ENCODE data around the gene DNAJB11. TPM values are rescaled to one million over a fixed set of nuclear protein-coding genes. Genes with fewer than 3 reads are reported as not detected.
"Not testable (repeated sequence)": the region's sequence is repeated elsewhere in the genome, so short reads cannot be mapped to it uniquely, and the experiment has no call there.

Gene DNAJB11
- total RNA-seq, result 23.6 TPM
- long read RNA-seq, transcript DNAJB11-201 (10 exons, 1,688 nt), result major isoform, 47 of 50 reads
- long read RNA-seq, partial matches to known transcripts, result 0 of 50 reads
- long read RNA-seq, other reads (novel, unspliced or antisense), result 3 of 50 reads

DNA sequence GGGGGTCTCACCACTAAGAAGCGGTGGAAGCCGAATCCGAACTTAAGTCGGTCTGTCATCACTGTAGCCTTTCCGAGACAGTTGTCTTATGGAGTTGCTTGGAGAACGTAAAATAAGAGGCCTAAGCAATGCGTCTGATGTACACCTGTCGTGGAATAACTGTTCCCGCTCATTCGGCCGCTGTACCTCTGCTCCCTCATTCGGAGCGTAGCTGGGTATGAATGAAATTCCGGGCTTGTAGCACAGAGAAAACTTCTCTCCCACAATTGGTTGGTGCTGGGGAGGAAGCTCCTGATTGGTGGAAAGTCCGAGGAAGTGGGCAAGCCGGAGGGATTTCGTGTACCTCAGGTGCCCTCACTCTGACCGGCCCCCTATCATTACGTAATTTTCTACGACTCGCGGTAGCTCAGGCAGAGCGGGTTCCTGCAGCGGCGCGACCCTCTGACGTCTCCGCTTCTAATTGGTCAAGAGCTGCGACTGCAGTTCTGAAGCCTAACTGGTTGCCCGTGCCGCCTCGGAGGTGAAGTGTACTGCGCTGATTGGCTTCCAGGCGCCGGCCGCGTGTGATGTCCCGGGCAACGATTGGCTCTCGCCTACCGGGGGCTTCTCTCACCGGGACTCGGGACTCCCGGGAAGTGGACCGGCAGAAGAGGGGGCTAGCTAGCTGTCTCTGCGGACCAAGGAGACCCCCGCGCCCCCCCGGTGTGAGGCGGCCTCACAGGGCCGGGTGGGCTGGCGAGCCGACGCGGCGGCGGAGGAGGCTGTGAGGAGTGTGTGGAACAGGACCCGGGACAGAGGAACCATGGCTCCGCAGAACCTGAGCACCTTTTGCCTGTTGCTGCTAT lies at the start of gene DNAJB11:
TSS of gene DNAJB11 (plus strand) at position 625 of the 845 bp plus-strand sequence. CDS start at position 803, 178 bp downstream.
- intact Hi-C loops (cut with micrococcal nuclease), result no loop called here

GRCh38 chr3:186520957-186521842 lies 49.3 kb upstream of the DNAJB11 start:
- DNase-seq, result no peak
- ATAC-seq, result no peak
- intact Hi-C loops (cut with micrococcal nuclease), result no loop called here

More for the DNA sequence above, at the start of gene DNAJB11:
- ATAC-seq, result peak; percentile 91
- peak; percentile 98 for DNase-seq

DNA sequence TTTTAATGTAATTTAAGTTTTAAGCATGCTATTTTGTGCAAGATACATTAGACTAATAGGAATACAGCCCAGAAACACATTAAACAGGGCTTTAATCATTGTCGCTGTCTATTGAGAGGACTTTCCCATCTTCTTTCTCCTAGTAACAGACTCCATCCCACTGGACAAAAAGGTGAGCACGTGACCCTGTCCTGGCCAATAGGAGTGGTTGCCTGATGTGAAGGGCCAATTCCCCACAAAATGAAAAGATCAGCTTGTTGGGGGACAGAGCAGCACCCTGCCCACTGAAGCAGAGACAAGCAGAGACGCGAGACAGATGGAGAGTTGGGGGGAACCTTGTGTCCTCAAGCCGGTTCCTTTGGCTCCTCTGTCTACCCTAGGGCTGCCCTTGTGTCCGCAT lies 47.5 kb upstream of the DNAJB11 start:
- DNase-seq, result no peak
- intact Hi-C loops (cut with micrococcal nuclease), result no loop called here
- no peak for ATAC-seq

- ATAC-seq (no peak), DNase-seq (no peak)
- intact Hi-C loops (cut with micrococcal nuclease), result no loop called here
These were observed 47.1 kb upstream of the DNAJB11 start for GRCh38 chr3:186523434-186523833.

DNA sequence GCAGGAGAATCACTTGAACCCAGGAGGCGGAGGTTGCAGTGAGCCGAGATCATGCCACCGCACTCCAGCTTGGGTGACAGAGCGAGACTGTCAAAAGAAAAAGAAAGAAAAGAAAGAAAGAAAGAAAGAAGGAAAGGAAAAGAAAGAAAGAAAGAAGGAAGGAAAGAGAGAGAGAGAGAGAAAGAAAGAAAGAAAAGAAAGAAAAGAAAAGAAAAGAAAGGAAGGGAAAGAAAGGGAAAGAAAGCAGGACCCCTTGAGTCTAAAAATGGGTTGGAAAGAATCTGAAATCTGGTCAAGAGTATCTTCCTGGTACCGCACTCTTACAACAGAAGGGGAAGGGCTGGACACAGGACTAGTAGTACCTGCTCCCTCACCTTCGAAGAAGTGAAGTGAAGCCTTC lies 45.9 kb upstream of the DNAJB11 start:
- no peak for ATAC-seq
- DNase-seq, result no peak
- intact Hi-C loops (cut with micrococcal nuclease), result no loop called here

DNA sequence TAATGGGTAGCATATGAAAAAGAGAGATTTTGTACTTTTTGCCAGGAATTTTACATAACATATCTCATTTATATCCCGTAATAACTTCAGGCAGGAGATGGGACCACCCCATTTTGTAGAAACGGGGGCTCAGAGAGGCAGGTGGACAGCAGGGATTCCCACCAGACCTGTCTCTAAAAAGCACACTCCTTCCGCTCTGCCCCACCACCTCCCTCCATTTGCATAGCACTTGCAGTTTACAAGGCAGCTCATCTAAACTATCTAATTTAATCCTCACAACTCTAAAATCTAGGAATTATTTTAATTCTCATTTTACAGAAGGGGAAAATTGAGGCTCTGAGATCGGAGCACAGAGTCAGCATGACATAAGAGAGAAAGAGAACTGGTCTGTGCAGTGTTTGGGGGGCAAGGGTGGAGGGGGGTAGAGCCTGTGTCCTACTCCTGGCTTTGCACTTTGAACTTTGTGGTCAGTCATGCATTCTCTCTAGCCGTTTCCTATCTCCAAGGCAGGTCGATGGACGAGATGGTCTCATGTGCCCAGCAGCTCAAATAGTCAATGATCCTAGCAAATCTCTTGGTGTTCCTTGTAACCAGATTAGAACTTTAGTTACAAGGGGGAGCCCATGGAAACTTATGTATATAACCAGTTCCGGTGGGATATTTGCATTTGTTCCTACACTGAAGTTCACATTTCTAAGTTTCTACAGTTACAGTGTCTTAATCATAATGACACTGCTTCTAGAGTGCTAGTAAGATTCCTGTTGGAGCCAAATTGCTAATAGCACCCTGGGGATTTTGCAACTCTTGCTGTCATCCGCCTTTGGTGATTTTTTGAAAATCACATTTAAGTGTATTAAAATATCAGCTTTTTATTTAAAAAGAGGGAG lies 44.9 kb upstream of the DNAJB11 start:
- intact Hi-C loops (cut with micrococcal nuclease), result no loop called here
- ATAC-seq, result no peak
- no peak for DNase-seq

DNA sequence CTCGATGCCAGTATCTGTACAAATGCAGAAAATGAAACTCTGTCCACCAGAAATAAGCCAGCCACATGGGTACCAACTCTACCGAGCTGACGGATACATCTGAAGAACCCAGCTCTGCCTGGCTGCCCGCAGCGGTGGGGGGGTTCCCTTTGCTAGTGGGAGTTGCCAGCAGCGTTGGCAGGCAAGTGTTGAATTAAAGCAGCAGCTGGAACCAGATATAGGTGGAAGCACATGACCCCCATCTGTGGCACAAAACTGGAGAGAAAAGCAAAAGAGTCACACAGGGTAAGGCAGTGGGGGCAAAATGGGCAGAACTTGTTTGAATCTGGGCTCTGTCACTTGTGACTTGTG lies 44.3 kb upstream of the DNAJB11 start:
- no peak for DNase-seq
- intact Hi-C loops (cut with micrococcal nuclease), result no loop called here
- ATAC-seq, result no peak

DNA sequence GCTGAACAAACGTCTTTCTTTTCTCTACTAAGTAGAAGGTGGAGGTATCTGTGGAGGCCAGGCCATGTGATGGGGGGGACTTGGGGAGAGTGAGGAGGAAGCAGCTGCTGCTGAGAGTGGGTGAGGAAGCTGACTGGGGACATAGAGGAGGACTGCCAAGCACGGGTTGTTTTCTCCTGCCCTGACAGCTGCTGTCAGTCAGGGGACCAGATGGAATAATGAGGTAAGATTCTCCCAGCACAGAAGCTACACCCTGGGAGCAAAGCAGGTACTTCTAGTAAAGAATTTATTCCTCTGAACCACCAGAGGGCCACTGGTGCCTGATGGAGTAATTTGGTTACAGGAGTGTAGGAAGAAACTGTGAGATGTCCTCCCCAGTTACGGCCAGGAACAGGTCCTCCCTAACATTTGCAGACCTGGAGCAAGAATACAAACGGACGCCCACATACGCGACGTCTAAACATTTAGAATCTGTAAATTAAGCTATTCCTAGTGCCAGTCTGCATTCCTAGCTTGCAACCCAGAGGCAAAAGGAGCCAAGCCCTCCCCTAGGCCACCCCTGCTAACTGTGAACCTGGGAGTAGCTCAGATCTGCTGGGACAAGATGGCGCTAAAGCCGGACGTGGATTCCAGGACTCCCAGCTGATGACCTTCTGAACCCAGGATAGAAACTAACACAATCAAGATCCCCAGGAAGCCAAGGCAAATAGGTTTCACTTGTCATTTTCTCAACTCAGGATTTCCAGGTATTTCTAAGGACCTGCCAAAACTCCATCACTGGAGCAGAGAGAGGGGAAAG lies 41.1 kb upstream of the DNAJB11 start:
- ATAC-seq, result no peak
- intact Hi-C loops (cut with micrococcal nuclease), result no loop called here
- DNase-seq, result no peak

- ATAC-seq (no peak), DNase-seq (no peak)
- intact Hi-C loops (cut with micrococcal nuclease), result no loop called here
These were observed 40.1 kb upstream of the DNAJB11 start for GRCh38 chr3:186530415-186530814.

DNA sequence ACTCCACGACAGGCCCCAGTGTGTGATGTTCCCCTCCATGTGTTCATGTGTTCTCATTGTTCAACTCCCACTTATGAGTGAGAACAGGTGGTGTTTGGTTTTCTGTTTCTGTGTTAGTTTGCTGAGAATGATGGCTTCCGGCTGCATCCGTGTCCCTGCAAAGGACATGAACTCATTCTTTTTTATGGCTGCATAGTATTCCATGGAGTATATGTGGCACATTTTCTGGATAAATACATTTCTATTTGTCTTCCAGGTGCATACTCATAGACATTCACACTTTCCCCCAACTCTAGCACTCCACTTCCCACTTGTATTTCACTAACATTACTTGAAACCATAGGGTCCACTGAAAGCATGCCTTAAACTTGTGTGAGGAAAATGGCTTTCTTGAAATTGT lies 38.8 kb upstream of the DNAJB11 start:
- ATAC-seq; intact Hi-C loops (cut with micrococcal nuclease); DNase-seq: not testable (repeated sequence)

DNA sequence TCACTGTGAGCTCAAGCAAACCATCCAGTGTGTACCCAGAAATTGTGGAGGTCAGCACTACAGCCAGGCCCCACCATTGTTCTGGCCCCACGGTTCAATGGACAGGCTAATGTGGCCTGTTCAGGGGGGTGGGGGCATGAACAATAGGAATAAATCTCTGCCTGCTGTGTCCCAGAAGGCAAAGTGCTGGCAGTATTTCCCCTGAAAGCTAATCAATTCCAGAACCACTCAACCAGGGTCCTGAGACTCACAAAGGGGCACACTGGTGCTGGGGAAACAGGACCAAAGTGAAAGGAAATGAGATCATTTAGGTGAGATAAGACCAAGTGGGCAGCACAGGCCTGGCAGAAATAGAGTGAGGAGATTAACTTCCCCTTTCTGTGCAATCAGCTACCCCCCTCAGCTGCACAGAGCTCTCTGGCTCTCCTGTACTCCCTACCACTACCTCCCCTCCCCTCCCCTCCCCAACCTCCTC lies 37.9 kb upstream of the DNAJB11 start:
- no peak for DNase-seq
- intact Hi-C loops (cut with micrococcal nuclease), result no loop called here

DNA sequence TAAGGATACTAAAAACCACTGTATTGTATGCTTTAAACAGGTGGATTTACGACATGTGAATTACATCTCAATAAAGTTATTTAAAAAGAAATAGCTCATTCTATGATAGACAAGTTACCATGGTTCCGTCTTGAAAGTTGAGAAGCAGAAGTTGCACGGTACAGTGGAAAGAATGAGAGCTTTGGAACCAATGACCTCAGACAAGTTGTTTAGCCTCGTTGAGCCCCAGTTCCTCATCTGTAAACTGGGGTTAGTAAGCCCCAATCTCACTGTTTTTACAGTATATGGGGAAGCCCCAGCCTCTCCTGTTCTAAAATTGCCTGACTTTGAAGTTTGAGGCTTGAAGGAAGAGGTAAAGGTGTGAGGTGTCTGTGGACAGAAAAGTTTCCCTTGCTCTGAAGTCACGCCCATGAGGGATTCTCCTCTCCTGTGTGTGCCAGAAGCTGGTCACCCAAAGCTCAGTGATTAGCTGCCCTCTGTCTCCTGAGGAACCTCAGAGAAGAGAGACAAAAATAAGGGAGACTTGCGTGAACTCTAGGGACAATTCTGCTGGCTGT lies 36.3 kb upstream of the DNAJB11 start:
- intact Hi-C loops (cut with micrococcal nuclease), result no loop called here
- ATAC-seq, result peak; percentile 52
- no peak for DNase-seq

More for the DNA sequence above, 37.9 kb upstream of the DNAJB11 start:
- ATAC-seq, result no peak

DNA sequence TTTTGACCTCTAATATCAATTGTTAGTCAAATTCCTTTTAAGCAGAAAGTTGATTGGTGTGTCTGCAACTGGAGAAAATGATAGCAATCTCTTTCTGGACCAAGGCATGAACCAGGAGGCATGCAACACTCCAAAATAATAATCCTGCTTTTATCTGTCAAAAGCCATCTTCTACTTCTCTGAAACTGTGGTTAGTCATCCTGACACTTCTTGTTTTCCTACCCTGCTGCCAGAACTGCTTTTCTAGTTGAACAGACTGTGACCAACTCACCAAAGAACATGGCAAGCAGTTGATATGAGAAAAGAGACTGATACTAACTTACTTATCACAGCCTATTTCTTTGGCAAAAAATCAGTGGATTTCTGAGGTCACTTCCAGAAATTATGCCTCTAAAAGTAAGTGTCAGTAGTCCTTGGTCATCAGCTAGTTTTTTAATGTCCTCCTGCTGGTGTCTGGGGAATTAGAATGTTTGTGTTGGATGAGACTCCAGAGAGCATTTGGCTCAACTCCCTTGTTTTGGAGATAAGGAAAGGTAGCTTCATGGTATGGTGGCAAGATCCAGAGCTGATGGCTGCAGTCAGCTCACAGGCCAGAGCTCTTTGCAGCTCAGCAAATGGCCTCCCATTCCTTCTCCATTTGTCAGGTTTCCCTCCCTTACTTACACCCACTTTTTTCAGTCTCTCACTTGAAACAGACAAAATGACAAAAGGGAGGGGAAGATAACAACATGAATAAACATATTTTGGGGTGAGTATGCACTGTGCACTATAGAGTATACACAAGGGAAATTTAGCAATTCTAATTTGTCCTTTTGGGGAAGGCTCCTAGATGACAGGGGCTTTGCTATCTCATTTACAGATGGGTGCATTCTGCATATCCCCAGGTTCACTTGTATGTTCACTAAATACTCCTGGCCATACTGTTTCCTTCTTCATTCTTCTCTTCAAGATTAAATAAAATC lies 33.4 kb upstream of the DNAJB11 start:
- ATAC-seq (peak; percentile 50), DNase-seq (no peak)
- intact Hi-C loops (cut with micrococcal nuclease), result no loop called here

- intact Hi-C loops (cut with micrococcal nuclease), result no loop called here
- DNase-seq (no peak), ATAC-seq (no peak)
These were observed 31.7 kb upstream of the DNAJB11 start for GRCh38 chr3:186538779-186539178.

DNA sequence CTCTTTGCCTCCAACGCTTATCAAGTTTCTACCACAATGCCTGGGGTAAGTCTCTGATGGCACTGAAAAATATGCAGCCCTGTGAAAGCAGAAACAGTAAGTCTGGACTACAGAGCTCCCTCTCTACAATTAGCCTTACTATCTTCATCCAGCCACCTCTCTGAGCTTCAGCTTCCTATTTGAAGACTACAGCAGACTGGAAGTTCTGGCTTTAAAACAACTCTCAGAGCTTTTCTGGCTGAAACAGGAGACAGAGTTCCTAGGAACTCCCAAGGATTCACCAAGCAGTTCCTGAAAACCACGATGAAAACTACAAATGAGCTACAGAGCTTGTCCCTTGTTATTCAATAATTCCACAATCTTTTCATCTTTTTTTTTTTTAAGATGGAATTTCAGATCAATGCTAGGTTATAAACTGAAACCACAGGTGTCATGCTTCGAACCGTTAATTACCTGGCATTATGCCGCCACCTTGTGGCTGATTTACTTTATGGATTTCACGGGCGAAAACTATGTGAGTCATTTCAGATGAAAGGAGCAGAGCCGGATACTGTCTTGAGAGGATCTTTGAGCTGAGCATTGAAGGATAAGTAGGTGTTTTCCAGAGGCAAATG lies 30.2 kb upstream of the DNAJB11 start:
- intact Hi-C loops (cut with micrococcal nuclease), result loop anchor here (10.0 kb wide), 2 partner anchors 286 to 566 kb away; no protein-coding TSS in a partner anchor
- ATAC-seq, result peak; percentile 83
- DNase-seq, result no peak

- DNase-seq, result no peak
- intact Hi-C loops (cut with micrococcal nuclease), result loop anchor here (10.0 kb wide), 2 partner anchors 286 to 566 kb away; no protein-coding TSS in a partner anchor
- no peak for ATAC-seq
These were observed 29.7 kb upstream of the DNAJB11 start for GRCh38 chr3:186540835-186541226.

All from left ventricle myocardium superior (tissue), 1 donor.